SJCRH30 (cell line): ENCODE data around the gene TBC1D19. TPM values are rescaled to one million over a fixed set of nuclear protein-coding genes. Genes with fewer than 3 reads are reported as not detected.
A peak's percentile ranks its signal among the peaks of the same experiment; 100 is the strongest.

Experiments used
- DNase-seq, 2 experiments: peaks; one replicate each; pipeline ENCODE4 v3.0.0-alpha.2; 2015 to 2020
- H3K27ac ChIP-seq: fragments of 250-450 bp; sonication (Bioruptor Pico); 2 replicates; pipeline ENCODE4 v1.5.1; 2020; ENCODE audit warnings: mild to moderate bottlenecking, moderate library complexity
- H3K27me3 ChIP-seq: fragments of 250-450 bp; sonication (Bioruptor Pico); 2 replicates; pipeline ENCODE4 v1.5.1; 2020; ENCODE audit warnings: mild to moderate bottlenecking, moderate library complexity
- H3K36me3 ChIP-seq: fragments of 250-450 bp; sonication (Bioruptor Pico); 2 replicates; pipeline ENCODE4 v1.5.1; 2020; ENCODE audit warnings: mild to moderate bottlenecking, moderate library complexity
- H3K4me1 ChIP-seq: fragments of 250-450 bp; sonication (Bioruptor Pico); 2 replicates; pipeline ENCODE4 v1.5.1; 2020; ENCODE audit warnings: mild to moderate bottlenecking, moderate library complexity
- H3K4me3 ChIP-seq: fragments of 250-450 bp; sonication (Bioruptor Pico); 2 replicates; pipeline ENCODE4 v1.5.1; 2020; ENCODE audit warnings: mild to moderate bottlenecking, moderate library complexity
- H3K9me3 ChIP-seq: fragments of 250-450 bp; sonication (Bioruptor Pico); replicated peaks from 2 replicates; pipeline ENCODE4 v1.5.1; 2020; ENCODE audit warnings: mild to moderate bottlenecking, moderate library complexity
- total RNA-seq: library from RNA; depleted of rRNA; stranded (reverse); fragments of >200 nt; shearing (Covaris generic); gene quantifications from 2 replicates; pipeline ENCODE4 v1.2.3, GENCODE V29; 2014

The TBC1D19 gene
- total RNA-seq, 1 experiment from 2014 or later: 12.5 TPM

DNA sequence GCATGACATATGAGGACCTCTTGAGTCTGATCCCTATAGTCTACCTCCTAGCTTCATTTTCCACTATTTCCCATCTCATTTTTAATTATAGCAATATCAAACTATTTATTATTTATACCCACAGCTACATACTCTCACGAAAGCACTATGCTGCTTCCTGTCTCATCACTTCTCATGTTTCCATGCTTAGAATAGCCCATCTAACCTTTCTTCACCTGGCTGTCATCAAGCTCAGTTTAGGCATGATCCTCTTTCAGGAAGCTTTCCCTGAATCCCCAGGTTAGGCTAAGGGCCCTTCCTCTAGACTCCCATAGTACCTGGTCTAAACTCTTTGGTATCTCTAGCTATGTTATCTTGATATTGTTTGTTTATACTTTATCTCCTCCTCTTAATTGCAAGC lies 137.8 kb downstream of the TBC1D19 start:
- Histone ChIP-seq H3K36me3 (0 out of 2 replicates have a peak, but pooled peaks cover 3% of the 10 kb centered on the region), H3K4me1 (no peaks in the 10 kb centered on the region), H3K27me3 (no peaks in the 10 kb centered on the region), H3K9me3 (no peaks in the 10 kb centered on the region), H3K4me3 (no peak overlapping the region), H3K27ac (no peak overlapping the region)
- DNase-seq: no peak

DNA sequence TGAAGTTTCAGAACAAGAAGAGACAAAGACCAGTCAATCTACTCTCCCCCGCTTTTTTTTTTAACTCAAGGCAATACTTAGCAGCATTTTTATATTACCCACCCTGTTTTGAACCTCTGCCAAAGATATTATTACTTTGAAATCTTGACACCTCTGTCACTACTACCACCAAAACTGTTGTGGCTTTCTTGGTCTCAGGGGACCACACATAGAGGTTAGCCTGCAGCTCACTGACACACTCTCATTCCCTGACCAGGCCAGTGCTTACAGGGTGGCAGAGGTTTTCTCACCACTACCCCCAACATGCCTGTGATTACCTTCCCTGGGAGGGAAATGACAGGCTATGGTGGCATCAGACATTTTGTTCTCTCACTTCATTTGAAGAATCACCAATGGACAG lies 139.3 kb downstream of the TBC1D19 start:
- no peaks in the 10 kb centered on the region for H3K4me1 ChIP-seq
- DNase-seq: peak in 1 of 2 experiments; percentile 30
- H3K27me3 ChIP-seq: no peaks in the 10 kb centered on the region
- H3K27ac ChIP-seq: no peak overlapping the region
- no peaks in the 10 kb centered on the region for H3K9me3 ChIP-seq
- 0 out of 2 replicates have a peak, but pooled peaks cover 3% of the 10 kb centered on the region for H3K36me3 ChIP-seq
- H3K4me3 ChIP-seq: no peak overlapping the region

DNA sequence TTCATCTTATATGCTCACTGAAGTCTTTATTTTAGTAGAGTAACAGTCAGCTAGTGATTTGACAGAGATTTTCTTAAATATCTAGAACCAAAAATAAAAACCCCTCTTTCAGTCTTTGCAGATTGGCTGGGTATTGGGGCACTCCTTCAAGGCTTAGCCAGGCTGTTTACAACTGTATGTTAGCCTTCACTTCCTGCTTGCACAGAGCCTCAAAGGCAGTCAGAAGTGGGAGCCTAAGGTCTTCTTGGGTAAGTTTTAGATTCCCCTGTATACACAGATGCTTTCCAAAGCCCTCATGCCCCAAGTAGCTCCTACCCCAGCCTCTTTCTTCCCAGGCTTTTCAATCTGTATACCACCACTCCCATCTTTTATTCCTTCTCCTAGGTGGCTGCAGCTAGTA lies 140.7 kb downstream of the TBC1D19 start:
- no peaks in the 10 kb centered on the region for H3K4me1 ChIP-seq
- DNase-seq: no peak
- 0 out of 2 replicates have a peak, but pooled peaks cover 3% of the 10 kb centered on the region for H3K36me3 ChIP-seq
- H3K27me3 ChIP-seq: no peaks in the 10 kb centered on the region
- no peaks in the 10 kb centered on the region for H3K9me3 ChIP-seq
- no peak overlapping the region for H3K27ac ChIP-seq
- no peak overlapping the region for H3K4me3 ChIP-seq

DNA sequence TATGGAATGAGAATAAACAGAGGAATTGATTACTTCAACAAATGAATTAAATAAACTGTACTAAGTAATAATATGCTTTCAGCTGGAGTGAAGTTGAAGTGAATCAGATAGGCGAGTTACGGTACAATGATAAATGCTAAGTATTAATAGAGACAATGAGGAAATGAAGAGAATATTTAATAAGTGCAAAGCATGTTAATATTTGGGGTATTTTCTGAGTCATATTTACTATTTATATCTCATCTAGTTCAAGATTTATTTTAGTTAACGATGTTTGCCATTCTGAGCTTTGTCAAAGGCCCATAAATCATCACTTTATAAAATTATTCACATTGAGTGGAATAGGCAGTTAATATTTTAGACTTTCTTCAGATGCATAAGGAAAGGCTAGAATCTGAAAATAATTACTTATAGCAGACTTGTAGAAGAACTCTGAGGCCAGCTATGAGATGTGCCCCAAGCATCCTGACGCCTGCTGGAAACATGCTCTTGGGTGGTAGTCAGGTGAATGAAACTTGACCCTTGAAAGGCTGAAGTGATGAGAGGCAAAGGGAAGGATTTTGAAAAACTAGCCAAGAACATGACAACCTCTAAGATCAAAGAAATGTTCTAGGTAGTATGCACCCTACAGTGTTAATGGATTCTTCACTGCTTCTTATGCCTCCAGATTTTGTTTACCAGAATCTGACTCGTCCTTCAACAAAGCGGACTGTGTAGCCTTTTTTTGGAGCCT lies 142.9 kb downstream of the TBC1D19 start:
- no peaks in the 10 kb centered on the region for H3K9me3 ChIP-seq
- peaks cover 3% of the 10 kb centered on the region; the same call in 1 of the 2 replicates for H3K36me3 ChIP-seq
- no peak overlapping the region for H3K27ac ChIP-seq
- H3K4me3 ChIP-seq: no peak overlapping the region
- H3K27me3 ChIP-seq: no peaks in the 10 kb centered on the region
- no peaks in the 10 kb centered on the region for H3K4me1 ChIP-seq
- DNase-seq: no peak

DNA sequence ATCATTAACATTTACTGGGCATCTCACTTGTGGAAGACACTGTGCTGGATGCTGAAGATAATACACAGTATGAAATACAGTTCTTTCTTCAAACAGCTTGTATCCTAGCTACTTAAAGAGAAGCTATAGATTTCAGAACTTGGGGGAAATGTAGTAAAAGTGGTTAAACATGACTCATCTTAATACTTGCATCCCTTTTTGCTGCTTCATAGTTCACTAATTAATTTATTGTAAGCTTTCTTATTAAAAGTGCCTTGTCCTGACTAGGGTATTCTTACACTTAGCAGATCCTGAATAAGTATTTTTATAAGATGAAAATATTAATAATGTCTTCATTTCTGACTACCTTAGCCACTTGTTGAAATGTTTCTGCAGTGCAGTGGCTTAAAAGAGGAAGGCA lies 144.0 kb downstream of the TBC1D19 start:
- peaks cover 3% of the 10 kb centered on the region; the same call in 1 of the 2 replicates for H3K36me3 ChIP-seq
- H3K4me1 ChIP-seq: no peaks in the 10 kb centered on the region
- no peak overlapping the region for H3K4me3 ChIP-seq
- no peak overlapping the region for H3K27ac ChIP-seq
- H3K27me3 ChIP-seq: no peaks in the 10 kb centered on the region
- no peak for DNase-seq
- H3K9me3 ChIP-seq: no peaks in the 10 kb centered on the region

DNA sequence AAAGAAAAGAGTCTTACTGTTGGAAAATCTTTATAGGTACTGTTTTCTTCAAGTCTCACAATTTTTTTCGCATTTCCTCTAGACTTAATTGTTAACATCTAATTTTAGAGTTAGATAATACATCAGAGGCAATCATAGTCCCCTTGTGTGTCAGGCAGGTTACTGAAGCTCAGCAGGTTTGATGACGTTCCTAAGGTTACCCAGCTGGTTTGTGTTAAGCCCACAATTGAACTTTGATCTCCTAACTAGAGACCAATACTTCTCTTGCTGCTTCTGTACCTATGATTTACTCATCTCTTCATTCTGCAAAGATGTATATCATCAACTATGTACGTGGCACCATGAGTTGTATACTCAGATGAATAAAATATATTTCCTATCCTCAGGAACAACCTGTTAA lies 145.1 kb downstream of the TBC1D19 start:
- DNase-seq: no peak
- Histone ChIP-seq H3K4me3 (no peak overlapping the region), H3K9me3 (no peaks in the 10 kb centered on the region), H3K27me3 (no peaks in the 10 kb centered on the region), H3K4me1 (no peaks in the 10 kb centered on the region), H3K36me3 (peaks cover 3% of the 10 kb centered on the region; the same call in 1 of the 2 replicates), H3K27ac (no peak overlapping the region)

DNA sequence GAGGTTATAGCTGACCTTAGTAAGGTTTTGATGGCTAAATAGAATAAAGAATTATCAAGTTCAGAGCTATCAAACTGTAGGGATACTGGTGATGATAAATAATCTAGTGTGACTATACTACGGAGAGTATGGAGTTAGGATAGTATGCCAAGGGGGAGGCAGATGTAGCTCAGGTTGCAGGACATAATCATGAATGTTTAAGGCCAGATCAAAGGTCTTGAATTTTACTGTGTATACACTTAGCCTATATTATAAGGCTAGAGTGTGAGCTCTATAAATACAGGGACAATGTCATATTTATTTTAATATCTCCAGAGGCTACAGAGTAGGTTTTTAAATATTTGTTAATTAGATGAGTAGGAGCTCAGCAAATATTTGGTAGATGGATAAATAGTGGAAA lies 145.7 kb downstream of the TBC1D19 start:
- H3K36me3 ChIP-seq: peaks cover 3% of the 10 kb centered on the region; the same call in 1 of the 2 replicates
- DNase-seq: no peak
- H3K27ac ChIP-seq: no peak overlapping the region
- no peaks in the 10 kb centered on the region for H3K4me1 ChIP-seq
- no peaks in the 10 kb centered on the region for H3K9me3 ChIP-seq
- no peak overlapping the region for H3K4me3 ChIP-seq
- no peaks in the 10 kb centered on the region for H3K27me3 ChIP-seq

DNA sequence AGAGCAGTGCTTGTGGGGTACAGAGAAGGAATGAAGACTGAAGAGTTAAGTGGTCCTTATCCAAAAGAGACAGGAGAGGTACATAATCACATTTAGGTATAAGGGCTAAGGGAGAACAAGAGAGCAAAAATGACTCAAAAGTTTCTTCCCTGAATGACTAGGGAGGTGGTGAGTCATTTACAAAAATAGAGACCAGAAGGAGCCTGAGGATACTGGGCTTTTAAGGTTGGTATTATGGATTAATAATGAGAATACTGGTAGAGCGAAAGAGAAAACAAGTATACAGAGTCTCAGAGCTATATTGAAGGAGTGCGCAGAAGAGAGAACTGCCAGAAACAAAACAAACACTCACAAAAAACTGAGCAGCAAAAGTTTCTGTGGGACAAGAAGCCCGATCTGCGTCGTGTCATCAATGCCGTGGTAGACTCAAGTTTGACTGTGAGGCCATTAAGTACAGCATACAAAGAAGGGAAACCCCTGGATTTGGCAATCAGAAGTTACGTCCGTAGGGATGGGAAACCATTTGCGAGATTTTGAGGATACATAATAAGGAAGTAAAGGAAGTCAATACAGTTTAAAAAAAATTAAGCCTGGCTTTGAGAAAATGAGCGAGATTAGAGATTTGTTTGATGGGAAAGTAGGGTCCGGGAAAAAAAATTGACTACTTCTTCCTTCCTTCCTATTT lies 147.6 kb downstream of the TBC1D19 start:
- DNase-seq: no peak
- no peaks in the 10 kb centered on the region for H3K9me3 ChIP-seq
- H3K4me1 ChIP-seq: no peaks in the 10 kb centered on the region
- H3K36me3 ChIP-seq: no peaks in the 10 kb centered on the region; the same call in 1 of the 2 replicates
- no peaks in the 10 kb centered on the region for H3K27me3 ChIP-seq
- H3K4me3 ChIP-seq: no peak overlapping the region
- no peak overlapping the region for H3K27ac ChIP-seq

DNA sequence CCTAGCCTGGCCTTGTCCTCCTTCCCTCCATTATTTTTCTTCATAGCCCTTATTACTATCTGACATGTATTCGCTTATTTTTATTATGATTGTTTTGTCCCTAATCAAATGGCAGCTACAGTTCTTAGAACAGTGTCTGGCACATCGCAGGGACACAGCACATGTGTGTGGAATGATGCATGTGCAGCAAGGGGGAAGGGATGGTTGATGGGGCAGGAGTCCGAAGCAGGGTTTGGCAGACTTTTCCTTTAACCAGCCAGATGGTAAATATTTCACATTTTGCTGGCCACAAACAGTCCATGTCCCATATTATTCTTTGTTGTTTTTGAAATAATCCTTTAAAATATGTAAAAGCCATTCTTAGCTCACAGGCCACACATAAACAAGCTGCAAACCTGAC lies 148.5 kb downstream of the TBC1D19 start:
- Histone ChIP-seq H3K36me3 (no peaks in the 10 kb centered on the region; the same call in 1 of the 2 replicates), H3K4me3 (no peak overlapping the region), H3K9me3 (no peaks in the 10 kb centered on the region), H3K4me1 (peaks cover 3% of the 10 kb centered on the region; the same call in 1 of the 2 replicates), H3K27ac (no peak overlapping the region), H3K27me3 (no peaks in the 10 kb centered on the region)
- no peak for DNase-seq

DNA sequence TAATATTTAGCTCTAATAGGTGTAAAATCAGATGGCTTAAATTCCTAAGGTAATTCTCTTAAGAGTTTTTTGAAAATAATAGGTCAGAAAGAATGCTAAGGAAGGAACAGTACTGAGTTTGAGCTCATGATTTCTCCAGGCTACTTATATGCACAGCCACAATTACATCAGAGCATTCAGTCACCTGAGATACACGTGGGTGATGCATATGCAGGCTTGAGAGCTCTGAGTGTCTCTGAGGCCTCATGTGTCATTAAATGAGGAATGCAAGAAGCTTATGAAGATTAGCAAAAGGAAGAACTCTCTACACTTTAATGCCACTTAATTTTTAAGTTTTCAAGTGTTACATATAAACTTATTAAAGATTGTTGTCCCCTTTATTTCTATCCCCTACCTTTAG lies 152.7 kb downstream of the TBC1D19 start:
- Histone ChIP-seq H3K36me3 (no peaks in the 10 kb centered on the region), H3K9me3 (no peaks in the 10 kb centered on the region), H3K27me3 (no peaks in the 10 kb centered on the region), H3K4me1 (peaks cover 3% of the 10 kb centered on the region; the same call in 1 of the 2 replicates), H3K4me3 (no peak overlapping the region), H3K27ac (no peak overlapping the region)
- DNase-seq: no peak

DNA sequence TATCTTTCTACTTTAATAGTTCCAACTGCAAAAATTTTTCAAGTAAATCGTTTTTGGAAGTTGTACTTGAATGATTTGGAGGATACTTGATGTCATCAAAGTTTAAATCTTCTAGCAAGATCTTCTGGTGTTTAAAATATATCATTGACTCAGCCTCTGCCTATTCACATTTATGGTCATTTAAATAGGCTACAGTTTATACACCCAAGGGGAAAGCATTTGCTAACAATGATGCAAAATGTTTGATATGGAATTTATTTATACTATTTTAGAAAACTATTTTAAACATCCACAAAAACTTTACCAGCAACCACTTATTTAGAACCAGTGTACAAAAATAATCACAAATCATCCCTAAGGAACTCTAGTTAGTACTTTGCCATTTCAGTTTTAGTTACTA lies 153.5 kb downstream of the TBC1D19 start:
- Histone ChIP-seq H3K27ac (no peak overlapping the region), H3K9me3 (no peaks in the 10 kb centered on the region), H3K4me3 (no peak overlapping the region), H3K4me1 (peaks cover 3% of the 10 kb centered on the region; the same call in 1 of the 2 replicates), H3K27me3 (no peaks in the 10 kb centered on the region), H3K36me3 (no peaks in the 10 kb centered on the region)
- no peak for DNase-seq

DNA sequence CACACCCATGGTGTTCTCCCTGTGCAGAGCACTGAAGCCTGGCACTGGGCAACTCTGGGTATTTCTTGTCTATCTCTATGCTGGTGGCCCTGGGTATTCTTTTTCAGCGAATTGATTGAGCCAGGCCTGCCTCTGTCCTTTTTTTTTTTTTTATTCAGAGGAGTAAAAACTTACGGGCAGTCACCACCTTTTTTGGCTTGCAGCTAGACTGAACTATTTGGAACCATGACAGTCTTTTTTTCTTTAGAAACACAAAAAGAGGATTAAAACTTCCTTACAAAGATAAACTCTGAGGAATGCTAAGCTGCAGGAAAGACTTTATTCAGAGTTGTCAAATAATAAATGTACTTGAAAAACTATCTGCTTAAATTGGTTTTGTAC lies 157.6 kb downstream of the TBC1D19 start:
- Histone ChIP-seq H3K27me3 (no peaks in the 10 kb centered on the region), H3K9me3 (no peaks in the 10 kb centered on the region), H3K36me3 (no peaks in the 10 kb centered on the region), H3K27ac (no peak overlapping the region), H3K4me1 (peaks cover 3% of the 10 kb centered on the region; the same call in 1 of the 2 replicates), H3K4me3 (no peak overlapping the region)
- DNase-seq: no peak

DNA sequence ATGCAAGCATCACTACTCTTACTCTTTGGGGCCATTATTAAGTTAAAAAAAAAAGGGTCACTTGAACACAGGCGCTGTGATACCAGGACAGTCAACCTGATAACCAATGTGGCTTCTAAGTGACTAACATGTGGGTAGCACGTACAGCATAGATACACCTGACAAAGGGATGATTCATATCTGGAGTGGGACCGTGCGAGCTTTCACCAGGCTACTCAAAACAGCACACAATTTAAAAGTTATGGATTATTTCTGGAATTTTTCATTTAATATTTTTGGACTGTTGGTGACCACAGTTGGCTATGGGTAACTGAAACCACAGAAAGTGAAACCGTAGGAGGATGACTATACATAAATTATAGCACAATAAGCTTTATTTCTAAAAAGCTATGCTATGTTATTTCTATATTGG lies 162.9 kb downstream of the TBC1D19 start:
- Histone ChIP-seq H3K36me3 (no peaks in the 10 kb centered on the region), H3K4me1 (no peaks in the 10 kb centered on the region)
- no peak for DNase-seq

DNA sequence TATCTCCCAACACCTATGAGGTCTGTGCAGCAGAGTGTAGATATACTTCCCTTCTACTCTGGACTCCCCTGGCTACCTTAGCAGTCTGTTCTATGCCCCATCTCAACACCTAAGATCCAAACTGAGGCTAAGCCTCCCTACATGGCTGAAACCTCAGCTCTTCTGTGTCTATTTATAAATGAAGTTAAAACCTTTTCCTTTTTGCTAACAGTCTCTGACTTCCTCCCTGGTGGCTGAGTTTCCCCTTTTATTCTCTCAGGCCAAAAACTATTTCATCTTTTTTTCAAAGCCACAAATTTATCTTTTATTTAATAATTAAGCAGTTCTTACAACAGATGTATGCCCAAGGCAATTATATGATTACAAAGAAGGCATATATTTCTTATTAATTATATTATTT lies 164.9 kb downstream of the TBC1D19 start:
- Histone ChIP-seq H3K9me3 (no peaks in the 10 kb centered on the region), H3K27ac (no peak overlapping the region), H3K4me1 (peaks cover 8% of the 10 kb centered on the region), H3K4me3 (no peak overlapping the region), H3K27me3 (no peaks in the 10 kb centered on the region), H3K36me3 (no peaks in the 10 kb centered on the region)
- DNase-seq: no peak

More for the DNA sequence above, 162.9 kb downstream of the TBC1D19 start:
- Histone ChIP-seq H3K27me3 (no peaks in the 10 kb centered on the region), H3K4me3 (no peak overlapping the region), H3K27ac (no peak overlapping the region), H3K9me3 (no peaks in the 10 kb centered on the region)

DNA sequence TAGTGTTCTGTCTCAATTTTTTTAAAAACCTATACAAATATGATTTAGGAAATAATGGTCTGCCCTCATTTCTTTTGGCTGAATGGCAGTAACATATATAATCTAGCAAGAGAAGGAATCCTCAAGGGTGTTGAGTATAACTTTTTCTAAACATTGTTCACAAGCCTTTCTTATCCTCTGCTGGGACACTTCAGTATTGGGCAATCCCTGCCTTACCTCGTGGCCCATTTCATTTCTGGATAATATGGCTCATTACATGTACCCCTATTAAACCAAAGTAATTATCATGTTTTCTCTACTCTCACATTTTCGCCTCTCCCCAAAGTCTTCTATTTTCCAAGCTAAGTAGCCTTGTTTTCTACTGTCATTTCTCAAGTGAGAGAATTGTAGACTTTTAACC lies 166.0 kb downstream of the TBC1D19 start:
- Histone ChIP-seq H3K27ac (no peak overlapping the region), H3K27me3 (no peaks in the 10 kb centered on the region), H3K9me3 (no peaks in the 10 kb centered on the region), H3K36me3 (no peaks in the 10 kb centered on the region), H3K4me1 (peaks cover 11% of the 10 kb centered on the region), H3K4me3 (no peak overlapping the region)
- DNase-seq: no peak
